ENCODE data around the gene ZG16.
A peak's percentile ranks its signal among the peaks of the same experiment; 100 is the strongest.
"Not testable (repeated sequence)": the region's sequence is repeated elsewhere in the genome, so short reads cannot be mapped to it uniquely, and the experiment has no call there.

The ZG16 gene, protein sequence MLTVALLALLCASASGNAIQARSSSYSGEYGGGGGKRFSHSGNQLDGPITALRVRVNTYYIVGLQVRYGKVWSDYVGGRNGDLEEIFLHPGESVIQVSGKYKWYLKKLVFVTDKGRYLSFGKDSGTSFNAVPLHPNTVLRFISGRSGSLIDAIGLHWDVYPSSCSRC

DNA sequence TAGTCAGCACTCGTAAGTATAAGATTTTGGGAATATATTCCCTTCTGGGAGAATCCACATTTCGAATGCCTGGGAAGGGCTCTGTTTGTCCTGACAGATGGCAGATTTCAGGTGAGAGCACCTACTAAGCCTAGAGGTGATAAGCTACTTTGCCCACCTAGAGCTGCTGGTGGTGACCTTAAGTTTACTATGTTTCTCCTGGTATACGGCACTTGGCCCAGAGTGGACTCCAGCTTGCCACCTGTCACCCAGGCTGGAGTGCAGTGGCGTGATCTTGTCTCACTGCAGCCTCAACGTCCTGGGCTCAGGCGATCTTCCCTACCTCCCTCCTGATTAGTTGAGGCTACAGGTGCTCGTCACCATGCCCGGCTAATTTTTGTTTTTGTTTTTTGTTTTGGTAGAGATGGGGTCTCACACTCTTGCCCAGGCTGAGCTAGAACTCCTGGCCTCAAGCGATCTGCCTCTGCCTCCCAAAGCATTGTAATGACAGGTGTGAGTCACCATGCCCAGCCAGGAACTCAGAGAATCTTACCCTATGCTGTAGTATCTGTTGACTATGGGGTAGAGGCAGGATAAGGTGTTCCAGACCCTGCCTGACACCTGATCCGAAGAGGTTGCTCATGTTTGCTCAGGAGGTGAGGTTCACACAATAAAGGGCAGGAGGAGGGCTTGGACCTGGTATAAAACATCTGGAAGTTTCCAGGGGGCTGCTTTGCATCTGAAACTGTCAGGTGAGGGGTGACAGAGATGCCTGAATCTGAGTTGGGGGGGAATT is at the start of gene ZG16:
Gene ZG16 (plus strand): TSS at position 681 of the 775 bp plus-strand sequence. CDS start 1,011 bp downstream, outside the sequence.
- DNase-seq = no peak

DNA sequence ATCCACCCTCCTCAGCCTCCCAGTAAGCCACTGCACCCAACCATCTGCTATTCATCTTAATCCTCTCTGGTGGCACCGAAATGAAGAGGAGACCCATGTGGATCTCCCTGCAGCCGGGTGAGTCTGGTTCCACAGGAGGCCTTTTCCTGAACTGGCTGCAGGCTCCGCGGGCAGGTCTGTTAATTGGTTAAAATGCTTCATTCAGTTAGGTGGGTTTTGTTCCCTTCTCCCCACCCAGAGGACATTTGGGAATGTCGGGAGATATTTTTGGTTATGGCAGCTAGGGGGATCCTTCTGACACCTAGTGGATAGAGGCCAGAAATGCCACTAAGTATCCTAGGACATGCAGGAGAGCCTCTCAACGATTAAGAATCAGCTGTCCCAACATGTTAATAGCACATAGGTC is 48.9 kb upstream of the ZG16 start:
- DNase-seq = no peak

DNA sequence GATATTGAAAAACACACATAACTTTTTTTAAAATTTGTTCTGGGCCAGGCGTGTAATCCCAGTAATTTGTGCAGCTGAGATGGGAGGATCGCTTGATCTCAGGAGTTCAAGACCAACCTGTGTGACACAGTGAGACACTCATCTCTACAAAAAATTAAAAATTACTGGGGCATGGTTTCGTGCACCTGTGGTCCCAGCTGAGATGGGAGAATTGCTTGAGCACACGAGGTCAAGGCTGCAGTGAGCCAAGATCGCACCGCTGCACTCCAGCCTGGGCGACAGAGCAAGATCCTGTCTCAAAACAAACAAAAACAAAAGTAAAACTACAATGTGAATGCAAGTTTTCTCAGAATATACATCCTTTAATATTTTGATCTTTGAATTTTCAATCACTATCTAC is 47.4 kb upstream of the ZG16 start:
- no peak for DNase-seq

DNA sequence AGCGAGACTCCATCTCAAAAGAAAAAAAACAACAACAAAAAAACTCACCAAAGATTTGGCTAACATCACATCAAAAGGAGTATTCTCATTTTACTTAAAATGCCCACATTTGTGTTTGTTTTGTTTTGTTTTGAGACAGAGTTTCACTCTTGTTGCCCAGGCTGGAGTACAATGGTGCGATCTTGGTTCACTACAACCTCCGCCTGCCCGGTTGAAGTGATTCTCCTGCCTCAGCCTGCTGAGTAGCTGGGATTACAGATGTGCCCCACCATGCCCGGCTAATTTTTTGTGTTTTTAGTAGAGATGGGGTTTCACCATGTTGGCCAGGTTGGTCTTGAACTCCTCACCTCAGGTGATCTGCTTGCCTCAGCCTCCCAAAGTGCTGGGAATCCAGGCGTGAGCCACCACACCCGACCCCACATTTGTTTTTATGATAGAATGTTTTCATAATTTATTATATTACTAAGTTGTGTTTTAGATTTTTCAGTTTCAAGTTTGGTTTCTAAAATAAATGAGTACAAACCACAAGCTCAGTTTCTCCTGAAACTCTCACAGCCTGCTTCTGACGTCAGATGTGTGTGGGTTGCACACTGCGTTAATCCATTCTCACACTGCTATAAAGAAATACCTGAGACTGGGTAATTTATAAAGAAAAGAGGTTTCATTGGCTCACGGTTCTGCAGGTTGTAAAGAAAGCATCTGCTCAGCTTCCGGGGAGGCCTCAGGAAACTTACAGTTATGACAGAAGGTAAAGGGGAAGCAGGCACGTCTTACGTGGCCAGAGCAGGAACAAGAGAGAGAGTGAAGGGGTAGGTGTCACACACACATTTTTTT is 46.1 kb upstream of the ZG16 start:
- peak in 1 of 2 donors; percentile 51 for DNase-seq

DNA sequence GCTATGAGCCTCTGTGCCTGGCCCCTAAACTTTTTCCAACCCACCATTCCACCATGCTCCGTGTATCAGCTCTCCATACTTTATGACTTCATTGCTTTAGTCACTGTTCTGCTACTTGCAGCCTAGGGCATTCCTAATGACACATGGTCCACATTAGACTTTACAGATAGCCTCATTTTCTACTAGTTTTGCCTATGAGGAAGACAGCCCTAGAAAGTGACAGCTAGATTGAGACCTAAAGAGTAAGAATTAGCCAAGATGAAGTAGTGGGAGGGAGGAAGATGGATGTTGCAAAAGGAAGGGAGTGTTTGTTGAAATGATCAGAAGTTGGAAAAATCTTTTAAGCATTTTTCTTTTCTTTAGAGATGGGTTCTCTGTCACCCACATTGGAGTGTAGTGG is 43.3 kb upstream of the ZG16 start:
- no peak for DNase-seq

DNA sequence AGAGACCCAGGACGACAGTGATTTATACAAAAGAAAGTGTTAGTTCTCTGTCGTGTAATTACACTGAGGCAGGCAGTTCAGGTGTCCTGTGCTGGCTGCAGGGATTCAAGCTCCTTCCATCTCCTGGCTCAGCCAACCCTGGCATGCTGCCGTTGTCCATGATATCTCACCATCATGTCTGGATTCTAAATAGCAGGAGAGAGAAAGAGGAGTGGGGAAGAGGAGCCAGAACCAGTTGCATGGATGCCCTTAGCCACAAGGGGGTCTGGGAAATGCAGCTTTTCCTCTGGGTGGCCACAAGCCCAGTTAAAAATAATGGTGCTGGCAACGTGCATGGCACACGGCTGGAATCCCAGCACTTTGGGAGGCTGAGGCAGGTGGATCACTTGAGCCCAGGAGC is 41.9 kb upstream of the ZG16 start:
- DNase-seq = no peak

DNA sequence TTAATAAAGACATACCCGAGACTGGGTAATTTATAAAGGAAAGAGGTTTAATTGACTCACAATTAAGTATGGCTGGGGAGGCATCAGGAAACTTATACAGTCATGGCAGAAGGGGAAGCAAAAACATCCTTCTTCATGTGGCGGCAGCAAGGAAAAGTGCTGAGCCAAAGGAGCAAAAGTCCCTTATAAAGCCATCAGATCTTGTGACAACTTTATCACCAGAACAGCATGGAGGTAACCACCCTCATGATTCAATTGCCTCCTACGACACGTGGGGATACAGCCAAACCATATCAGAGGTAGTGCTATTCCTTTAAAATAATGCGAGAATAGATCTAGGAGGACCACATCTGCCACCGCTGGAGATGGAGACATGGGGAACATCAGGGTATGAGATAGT is 41.3 kb upstream of the ZG16 start:
- no peak for DNase-seq

DNA sequence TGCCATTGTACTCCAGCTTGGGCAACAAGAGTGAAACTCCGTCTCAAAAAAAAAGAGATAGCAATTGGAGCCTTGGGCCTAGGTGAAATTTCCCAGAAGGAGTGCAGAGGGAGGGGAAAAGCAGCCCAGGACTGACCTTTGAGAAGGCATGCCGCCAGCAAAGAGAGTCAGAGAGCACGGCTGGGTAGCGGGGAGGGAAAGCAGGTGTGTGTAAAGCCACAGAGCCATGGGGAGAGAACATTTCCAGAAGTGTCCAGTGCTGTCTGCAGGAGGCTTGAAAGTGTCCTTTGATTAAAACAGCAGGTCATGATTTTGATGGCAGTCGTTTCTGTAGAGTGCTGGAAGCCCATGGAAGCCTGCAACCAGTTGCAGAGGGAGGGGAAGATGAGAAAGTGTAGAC is 40.3 kb upstream of the ZG16 start:
- no peak for DNase-seq

DNA sequence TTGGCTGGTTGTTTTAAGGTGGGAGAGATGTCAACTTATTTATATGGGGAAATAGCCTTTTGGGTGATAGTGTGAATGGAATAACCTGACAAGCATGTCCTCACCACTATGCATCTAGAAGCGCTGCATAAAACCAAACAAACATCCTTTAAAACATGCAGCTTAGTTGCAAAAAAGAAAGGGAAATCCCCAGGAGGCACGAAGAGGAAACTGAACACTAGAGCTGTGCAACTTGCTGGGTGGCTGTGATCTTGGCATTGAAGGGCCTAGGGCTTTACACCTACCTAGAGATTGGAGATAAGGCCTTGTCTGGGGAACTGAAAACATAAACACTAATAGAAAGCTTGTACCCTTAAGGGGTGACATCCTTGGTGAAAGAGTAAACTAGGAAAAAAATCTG is 39.5 kb upstream of the ZG16 start:
- DNase-seq = peak; percentile 68 to 84

DNA sequence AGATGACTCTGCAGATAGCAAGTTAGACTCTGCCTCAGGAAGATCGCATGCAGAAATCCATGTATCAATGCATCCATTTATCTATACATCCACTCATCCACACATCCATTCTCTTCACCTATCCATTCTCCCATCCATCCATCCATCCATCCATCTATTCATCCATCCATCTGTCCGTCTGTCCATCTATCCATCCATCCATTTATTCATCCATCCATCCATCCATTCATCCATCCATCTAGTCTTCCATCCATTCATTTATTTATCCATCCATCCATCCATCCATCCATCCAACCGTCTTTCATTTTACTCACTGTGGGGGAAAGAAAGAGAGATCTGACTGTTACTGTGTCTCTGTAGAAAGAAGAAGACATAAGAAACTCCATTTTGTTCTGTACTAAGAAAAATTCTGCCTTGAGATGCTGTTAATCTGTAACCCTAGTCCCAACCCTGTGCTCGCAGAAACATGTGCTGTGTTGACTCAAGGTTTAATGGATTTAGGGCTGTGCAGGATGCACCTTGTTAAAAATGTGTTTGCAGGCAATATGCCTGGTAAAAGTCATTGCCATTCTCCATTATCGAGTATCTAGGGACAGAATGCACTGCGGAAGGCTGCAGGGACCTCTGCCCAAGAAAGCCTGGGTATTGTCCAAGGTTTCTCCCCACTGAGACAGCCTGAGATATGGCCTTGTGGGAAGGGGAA is 38.0 kb upstream of the ZG16 start:
- DNase-seq = not testable (repeated sequence)

DNA sequence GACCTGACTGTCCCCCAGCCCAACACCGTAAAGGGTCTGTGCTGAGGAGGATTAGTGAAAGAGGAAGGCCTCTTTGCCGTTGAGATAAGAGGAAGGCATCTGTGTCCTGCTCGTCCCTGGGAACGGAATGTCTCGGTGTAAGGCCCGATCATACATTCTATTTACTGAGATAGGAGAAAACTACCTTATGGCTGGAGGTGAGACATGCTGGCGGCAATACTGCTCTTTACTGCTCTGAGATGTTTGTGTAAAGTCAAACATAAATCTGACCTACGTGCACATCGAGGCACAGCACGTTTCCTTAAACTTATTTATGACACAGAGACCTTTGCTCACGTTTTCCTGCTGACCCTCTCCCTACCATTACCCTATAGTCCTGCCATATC is 37.4 kb upstream of the ZG16 start:
- not testable (repeated sequence) for DNase-seq

DNA sequence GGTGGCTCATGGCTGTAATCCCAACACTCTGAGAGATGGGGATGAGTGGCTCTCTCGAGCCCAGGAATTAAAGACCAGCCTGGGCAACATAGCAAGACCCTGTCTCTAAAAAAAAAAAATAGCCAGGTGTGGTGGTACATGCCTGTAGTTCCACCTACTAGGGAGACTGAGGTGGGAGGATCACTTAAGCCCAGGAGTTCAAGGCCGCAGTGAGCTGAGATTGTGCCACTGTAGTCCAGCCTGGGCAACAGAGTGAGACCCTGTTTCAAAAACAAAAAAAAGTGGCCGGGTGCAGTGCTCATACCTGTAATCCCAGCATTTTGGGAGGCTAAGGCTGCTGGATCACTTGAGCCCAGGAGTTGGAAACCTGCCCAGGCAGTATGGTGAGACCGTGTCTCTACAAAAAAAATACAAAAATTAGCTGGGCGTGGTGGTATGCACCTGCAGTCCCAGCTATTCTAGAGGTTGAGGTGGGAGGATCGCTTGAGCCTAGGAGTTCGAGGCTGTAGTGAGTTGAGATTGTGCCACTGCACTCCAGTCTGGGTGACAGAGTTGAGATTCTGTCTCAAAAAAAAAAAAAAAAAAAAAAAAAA is 35.3 kb upstream of the ZG16 start:
- DNase-seq = no peak

DNA sequence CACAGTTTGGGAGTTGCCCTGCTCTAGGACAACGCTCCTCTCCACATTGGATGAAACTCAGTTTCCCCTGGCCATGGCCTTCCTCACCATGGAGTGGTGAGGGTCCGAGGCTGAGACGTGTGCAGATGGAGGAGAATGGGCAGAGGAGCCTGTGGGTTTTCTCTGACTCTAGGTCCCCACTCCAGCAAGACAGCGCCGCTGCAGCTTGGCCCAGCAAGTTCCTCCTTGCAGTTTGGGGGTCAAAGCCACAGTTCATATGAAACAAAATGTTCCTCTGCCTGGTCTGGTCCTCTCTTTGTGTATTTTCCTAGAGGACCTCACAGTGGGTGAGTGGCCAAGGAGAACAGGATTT is 34.6 kb upstream of the ZG16 start:
- DNase-seq = no peak

DNA sequence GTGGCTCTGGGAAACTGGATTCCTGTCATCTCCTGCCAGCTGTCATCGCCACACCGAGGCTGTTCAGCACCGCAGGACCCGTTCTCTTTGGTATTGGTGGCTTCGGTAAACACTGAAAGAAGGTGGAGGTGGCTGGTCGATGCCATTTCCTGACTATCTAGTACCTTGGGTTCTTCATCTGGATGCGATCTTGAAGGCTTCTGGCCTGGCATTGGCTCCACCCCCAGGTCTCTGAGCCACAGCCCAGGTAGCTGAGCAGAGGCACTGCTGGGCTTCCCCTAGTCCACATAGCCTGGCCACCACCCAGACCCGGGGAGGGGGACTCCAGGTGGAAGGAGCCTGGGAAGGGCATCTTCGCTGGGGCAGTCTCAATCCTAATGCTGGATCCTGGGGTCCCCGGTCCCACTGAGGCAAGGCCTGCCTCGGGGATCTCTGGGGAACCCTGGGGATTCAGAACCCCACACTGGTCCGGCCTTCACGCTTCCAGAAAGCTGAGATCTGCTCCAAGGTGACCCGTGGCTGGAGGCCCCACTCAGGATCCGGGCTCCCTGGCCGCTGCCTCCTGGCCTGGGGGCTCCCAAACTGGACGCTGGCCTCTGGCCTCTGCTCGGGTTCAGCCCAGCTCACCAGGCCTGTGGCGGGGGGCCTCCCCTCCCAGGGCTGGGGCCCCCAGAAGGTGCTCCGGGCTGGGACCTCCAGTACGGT is 34.1 kb upstream of the ZG16 start:
- peak in 1 of 2 donors; percentile 71 for DNase-seq

DNA sequence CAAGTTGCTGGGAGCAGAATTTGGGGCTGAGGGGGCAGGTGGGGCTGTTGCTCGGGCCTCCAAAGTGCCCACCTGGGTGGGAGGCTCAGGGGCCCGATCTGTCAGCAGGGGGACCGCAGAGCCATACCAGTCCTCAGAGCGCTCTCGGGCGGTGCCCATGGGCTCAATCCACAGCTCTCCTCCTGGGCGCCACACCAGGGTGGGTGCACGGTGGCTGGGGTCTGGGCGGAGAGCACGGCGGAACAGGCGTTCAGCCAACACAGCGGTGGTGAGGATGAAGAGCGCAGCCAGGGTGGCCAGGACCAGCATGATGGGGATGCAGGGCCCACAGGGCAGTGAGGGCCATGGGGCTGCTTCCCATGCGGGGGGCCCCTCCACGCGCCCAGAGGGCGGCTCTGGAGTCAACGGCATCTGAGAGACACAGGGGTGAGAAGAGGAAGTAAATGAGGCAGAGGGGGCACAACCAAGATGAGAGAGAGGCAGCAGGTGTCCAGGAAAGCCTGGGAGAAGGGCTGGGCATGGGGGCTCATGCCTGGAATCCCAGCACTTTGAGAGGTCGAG is 33.4 kb upstream of the ZG16 start:
- peak in 1 of 2 donors; percentile 25 for DNase-seq

DNA sequence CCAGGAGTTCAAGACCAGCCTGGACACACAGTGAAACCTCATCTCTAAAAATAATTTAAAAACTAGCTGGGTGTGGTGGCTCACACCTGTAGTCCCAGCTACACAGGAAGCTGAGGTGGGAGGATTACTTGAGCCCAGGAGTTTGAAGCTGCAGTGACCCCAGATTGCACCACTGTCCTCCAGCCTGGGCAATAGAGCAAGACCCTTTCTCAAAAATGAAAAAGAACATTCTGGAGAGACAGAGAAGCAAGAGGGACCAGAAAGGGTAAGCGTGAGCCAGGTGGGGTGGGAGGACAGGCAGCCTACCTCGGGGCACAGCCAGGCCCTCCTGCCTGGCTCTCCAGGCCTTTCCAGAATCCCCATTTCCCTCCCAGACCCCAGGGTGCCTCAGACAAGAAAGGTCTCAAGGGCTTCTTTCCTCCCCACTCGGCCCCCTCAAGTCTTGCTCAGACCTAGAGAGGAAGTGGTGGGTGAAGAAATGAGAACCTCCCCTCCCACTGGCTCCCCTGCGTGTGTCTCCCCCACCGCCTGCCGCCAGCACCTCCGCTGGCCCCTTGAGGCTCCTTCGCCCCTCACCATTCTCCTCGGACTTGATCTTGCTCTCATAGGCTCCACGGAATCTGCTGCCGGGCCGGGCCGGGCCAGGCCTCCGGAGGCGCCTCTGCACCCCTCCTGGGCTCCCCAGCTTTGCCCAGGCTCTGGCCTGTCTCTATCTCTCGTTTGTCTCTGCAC is 32.8 kb upstream of the ZG16 start:
- peak; percentile 58 to 65 for DNase-seq

DNA sequence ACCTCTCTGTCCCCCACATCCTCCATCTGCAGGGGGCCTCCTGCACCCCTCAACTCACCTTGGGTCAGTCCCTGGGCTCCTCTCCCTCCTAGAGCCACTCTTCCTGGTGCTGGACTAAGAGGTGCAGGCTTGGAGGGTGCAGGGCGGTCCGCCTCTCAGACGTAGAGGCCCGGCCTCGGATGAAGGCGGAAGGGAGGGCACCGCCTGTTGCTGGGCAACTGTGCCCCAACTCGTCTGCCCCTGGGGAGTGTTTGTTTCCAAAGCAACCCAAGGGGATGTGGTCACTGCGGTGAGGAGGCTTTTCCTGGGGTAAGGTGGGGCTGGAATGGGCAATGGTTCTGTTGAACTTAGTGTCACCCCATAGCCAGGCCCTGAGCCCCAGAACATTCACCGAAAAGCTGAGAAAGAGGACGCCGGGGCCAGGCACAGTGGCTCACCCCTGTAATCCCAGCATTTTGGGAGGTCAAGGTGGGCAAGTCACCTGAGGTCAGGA is 32.2 kb upstream of the ZG16 start, which contains the start of gene C16orf54:
Gene C16orf54 (minus strand): TSS at position 138 of the 493 bp plus-strand sequence. CDS start 1,039 bp downstream, outside the sequence.
- DNase-seq = peak; percentile 95 to 96

DNA sequence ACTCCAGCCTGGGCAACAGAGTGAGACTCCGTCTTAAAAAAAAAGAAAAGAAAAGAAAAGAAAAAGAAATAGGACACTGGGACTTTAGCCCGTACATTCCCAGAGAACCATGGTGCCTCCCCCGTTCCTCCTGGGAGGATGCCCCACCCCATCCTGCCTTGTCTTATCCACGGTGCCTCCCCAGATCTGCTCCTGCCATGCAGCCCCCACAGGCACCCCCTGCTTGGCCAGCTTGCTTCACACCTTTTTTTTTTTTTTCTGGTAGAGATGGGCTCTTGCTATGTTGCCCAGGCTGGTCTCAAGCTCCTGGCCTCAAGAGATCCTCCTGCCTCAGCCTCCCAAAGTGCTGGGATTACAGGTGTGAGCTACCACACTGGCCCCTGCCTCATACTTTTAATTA is 31.5 kb upstream of the ZG16 start:
- peak in 1 of 2 donors; percentile 33 for DNase-seq

DNA sequence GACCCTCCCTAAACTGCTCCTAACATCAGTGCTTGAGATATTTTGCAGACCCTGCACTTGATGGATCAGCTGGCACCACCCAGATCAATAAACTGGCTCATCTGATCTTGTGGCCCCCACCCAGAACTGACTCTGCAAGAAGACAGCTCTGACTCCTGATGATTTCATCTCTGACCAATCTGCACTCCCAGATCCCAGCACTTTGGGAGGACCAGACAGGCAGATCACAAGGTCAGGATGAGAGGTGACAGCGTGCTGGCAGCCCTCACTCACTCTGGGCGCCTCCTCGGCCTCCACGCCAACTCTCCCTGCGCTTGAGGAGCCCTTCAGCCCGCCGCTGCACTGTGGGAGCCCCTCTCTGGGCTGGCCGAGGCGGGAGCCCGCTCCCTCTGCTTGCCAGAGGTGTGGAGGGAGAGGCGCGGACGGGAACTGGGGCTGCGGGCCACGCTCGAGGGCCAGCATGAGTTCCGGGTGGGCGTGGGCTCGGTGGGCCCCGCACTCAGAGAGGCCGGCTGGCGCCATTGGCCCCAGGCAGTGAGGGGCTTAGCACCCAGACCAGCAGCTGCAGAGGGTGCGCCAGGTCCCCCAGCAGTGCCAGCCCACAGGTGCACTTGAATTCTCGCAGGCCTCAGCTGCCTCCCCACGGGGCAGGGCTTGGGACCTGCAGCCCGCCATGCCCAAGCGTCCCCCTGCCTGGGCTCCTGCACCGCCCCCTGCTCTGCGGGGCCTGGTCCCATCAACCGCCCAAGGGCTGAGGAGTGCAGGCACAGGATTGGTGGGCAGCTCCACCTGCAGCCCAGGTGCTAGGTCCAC is 29.9 kb upstream of the ZG16 start:
- DNase-seq = no peak

DNA sequence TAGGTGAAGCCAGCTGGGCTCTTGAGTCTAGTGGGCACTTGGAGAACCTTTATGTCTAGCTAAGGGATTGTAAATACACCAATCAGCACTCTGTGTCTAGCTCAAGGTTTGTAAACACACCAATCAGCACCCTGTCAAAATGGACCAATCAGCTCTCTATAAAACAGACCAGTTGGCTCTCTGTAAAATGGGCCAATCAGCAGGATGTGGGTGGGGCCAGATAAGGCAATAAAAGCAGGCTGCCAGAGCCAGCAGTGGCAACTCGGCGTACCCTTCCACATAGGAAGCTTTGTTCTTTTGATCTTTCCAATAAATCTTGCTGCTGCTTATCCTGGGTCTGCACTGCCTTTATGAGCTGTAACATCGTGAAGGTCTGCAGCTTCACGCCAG is 29.3 kb upstream of the ZG16 start:
- not testable (repeated sequence) for DNase-seq
